Osteocyte (in vitro differentiated cells): ENCODE results near the gene PMS1. TPM values are rescaled to one million over a fixed set of nuclear protein-coding genes. Genes with fewer than 3 reads are reported as not detected.

ENCODE experiments used
- DNase-seq: peaks from one replicate; pipeline ENCODE4 v3.0.0; 2021; ENCODE audit warnings: mixed read lengths; ENCODE audit not compliant: unreplicated experiment; ENCODE audit errors: extremely low spot score
- H3K27ac Mint-ChIP-seq: one replicate; pipeline ENCODE4 v1.8.0; 2021; ENCODE audit warnings: mild to moderate bottlenecking, mixed read lengths; ENCODE audit not compliant: unreplicated experiment
- H3K27me3 Mint-ChIP-seq: one replicate; pipeline ENCODE4 v1.8.0; 2021; ENCODE audit warnings: mixed read lengths; ENCODE audit not compliant: unreplicated experiment
- H3K36me3 Mint-ChIP-seq: one replicate; pipeline ENCODE4 v1.8.0; 2021; ENCODE audit warnings: mixed read lengths; ENCODE audit not compliant: unreplicated experiment
- H3K4me1 Mint-ChIP-seq: one replicate; pipeline ENCODE4 v1.8.0; 2021; ENCODE audit warnings: mixed read lengths; ENCODE audit not compliant: unreplicated experiment
- H3K4me3 Mint-ChIP-seq: one replicate; pipeline ENCODE4 v1.8.0; 2021; ENCODE audit warnings: mild to moderate bottlenecking, moderate library complexity, mixed read lengths; ENCODE audit not compliant: unreplicated experiment
- H3K9me3 Mint-ChIP-seq: one replicate; pipeline ENCODE4 v1.8.0; 2021; ENCODE audit warnings: mixed read lengths; ENCODE audit not compliant: unreplicated experiment
- total RNA-seq: library from RNA; stranded (reverse); gene quantifications from 2 replicates; pipeline ENCODE4 v1.2.1, GENCODE V29; 2021
- TF ChIP-seq, protein P1 (sequence below): fragments of 200-600 bp; sonication (generic); IDR thresholded peaks from 2 replicates; pipeline ENCODE4 v1.5.0; 2021; ENCODE audit warnings: antibody characterized with exemption, mild to moderate bottlenecking, moderate library complexity

PMS1 gene
- total RNA-seq, 1 donor from 2014 or later: 36.8 TPM

DNA sequence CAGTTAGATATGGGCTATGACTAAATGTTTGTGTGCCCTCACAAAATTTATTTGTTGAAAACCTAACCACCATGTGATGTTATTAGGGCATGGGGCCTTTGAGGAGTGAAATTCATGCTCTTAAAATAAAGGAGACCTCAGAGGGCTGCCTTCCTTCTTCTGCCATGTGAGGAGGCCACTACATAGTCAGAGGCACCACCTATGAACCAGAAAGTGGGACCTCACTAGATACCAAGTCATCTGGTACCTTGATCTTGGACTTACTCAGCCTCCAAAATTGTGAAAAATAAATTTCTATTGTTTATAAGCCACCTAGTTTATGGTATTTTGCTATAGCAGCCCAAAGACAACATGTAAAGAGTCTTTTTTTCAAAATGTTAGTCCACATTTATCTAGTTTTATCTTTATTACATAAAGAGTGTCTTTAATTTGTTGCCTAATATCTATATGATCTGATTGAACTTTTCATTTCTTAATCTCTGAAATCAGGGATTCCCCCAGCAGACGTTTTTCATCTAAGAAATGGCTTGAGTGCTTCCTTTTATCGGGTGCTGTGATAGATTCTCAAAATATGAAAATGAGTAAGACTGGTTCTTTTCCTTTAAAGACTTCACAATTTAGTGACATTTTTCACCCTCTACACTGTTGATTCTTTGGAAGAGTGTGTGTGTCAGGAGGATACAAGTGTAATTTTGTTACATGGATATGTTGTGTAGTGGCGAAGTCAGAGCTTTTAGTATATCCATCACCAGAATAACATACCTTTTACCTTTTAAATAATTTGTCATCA is 34.2 kb downstream of the PMS1 start:
- peaks cover 47% of the 10 kb centered on the region for H3K36me3 Mint-ChIP-seq
- H3K27ac Mint-ChIP-seq: no peak overlapping the region

DNA sequence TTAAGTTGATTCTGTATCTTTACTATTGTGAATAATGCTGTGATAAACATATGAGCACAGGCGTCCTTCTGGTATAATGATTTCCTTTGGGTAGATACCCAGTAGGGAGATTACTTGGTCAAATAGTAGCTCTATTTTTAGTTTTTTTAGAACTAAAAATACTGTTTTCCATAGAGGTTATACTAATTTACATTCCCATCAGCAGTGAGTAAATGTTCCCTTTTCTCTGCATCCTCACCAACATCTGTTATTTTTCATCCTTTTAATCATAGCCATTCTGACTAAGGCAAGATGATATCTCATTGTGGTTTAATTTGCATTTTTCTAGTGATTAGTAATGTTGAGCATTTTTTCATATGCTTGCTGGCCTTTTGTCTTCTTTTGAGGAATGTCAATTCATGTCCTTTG is 35.1 kb downstream of the PMS1 start:
- H3K4me1 Mint-ChIP-seq: no peaks in the 10 kb centered on the region
- H3K27me3 Mint-ChIP-seq: no peaks in the 10 kb centered on the region
- H3K9me3 Mint-ChIP-seq: no peaks in the 10 kb centered on the region
- no peak overlapping the region for H3K4me3 Mint-ChIP-seq
- H3K27ac Mint-ChIP-seq: no peak overlapping the region
- TF ChIP-seq, protein P1, sequence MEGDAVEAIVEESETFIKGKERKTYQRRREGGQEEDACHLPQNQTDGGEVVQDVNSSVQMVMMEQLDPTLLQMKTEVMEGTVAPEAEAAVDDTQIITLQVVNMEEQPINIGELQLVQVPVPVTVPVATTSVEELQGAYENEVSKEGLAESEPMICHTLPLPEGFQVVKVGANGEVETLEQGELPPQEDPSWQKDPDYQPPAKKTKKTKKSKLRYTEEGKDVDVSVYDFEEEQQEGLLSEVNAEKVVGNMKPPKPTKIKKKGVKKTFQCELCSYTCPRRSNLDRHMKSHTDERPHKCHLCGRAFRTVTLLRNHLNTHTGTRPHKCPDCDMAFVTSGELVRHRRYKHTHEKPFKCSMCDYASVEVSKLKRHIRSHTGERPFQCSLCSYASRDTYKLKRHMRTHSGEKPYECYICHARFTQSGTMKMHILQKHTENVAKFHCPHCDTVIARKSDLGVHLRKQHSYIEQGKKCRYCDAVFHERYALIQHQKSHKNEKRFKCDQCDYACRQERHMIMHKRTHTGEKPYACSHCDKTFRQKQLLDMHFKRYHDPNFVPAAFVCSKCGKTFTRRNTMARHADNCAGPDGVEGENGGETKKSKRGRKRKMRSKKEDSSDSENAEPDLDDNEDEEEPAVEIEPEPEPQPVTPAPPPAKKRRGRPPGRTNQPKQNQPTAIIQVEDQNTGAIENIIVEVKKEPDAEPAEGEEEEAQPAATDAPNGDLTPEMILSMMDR: no peak
- H3K36me3 Mint-ChIP-seq: peaks cover 40% of the 10 kb centered on the region
- DNase-seq: no peak

More for the DNA sequence above, 34.2 kb downstream of the PMS1 start:
- TF ChIP-seq, protein P1: no peak
- Mint-ChIP-seq H3K4me3 (no peak overlapping the region), H3K27me3 (no peaks in the 10 kb centered on the region), H3K4me1 (no peaks in the 10 kb centered on the region), H3K9me3 (no peaks in the 10 kb centered on the region)
- DNase-seq: no peak

DNA sequence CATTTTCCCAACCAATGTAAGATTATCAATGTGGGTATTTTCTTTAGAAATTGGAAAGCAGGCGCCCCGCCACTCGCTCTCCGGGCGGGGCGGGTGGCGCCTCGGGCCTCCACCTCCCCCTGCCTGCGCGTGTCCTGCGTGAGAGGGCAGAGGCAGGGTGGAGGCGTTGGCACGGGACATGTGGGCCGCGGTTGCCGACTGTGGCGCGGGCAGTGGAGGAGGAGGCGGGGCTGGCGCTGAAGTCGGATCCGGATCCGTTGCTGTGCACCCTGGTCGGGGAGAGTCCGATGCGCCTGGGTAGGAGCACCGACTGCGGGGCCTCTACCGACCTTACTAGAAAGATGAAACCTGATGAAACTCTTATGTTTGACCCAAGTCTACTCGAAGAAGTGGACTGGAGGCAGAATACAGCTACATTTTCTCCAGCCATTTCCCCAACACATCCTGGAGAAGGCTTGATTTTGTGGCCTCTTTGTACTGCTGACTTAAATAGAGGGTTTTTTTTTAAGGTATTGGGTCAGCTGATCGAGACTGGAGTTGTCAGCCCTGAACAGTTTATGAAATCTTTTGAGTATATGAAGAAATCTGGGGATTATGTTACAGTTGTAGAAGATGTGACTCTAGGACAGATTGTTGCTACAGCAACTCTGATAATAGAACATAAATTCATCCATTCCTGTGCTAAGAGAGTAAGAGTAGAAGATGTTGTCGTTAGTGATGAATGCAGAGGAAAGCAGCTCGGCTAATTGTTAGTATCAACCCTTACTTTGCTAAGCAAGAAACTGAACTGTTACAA is 37.9 kb downstream of the PMS1 start:
- Mint-ChIP-seq H3K9me3 (no peaks in the 10 kb centered on the region), H3K36me3 (peaks cover 32% of the 10 kb centered on the region), H3K4me1 (no peaks in the 10 kb centered on the region), H3K4me3 (no peak overlapping the region), H3K27ac (peak overlapping the region; percentile 51), H3K27me3 (no peaks in the 10 kb centered on the region)
- no peak for DNase-seq
- TF ChIP-seq, protein P1: no peak

DNA sequence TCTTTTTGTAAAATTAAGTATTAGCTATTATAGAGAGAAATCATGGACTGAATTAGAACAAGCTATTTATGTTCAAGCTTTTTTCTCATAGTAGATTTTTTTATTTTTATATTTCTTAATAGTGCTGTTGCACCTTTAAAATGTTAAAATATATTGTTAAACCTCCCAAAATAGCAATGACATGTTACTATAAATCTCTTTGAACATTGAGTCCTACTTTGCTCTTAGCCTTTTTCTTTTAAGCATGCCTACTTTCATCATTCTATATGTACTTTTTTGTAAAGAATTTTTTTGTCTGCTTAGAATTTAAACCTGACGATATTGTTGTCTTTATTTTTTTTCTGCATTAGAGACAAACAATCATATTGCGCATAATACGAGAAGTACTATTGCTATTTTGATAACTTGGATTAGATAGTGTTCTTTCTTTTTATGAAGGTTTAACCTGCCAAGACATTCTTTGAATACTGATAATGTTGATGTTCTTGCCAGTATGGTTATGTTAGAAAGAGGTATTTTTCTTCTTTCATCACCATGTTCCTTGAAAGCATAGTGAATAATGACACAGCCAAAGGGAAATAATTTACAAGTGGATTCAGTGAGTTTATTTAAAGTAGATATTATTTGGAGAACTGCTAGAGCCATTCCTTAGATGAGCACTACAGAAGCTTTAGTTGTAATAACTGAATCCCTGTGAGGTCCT is 40.6 kb downstream of the PMS1 start:
- no peak for DNase-seq
- peaks cover 15% of the 10 kb centered on the region for H3K36me3 Mint-ChIP-seq
- TF ChIP-seq, protein P1: no peak
- no peaks in the 10 kb centered on the region for H3K9me3 Mint-ChIP-seq
- H3K4me1 Mint-ChIP-seq: no peaks in the 10 kb centered on the region
- no peak overlapping the region for H3K27ac Mint-ChIP-seq
- H3K4me3 Mint-ChIP-seq: no peak overlapping the region
- no peaks in the 10 kb centered on the region for H3K27me3 Mint-ChIP-seq
